B cell (primary cell): Measurements from ENCODE around the gene MRPL24. TPM values are rescaled to one million over a fixed set of nuclear protein-coding genes. Genes with fewer than 3 reads are reported as not detected.
"Not testable (repeated sequence)": the region's sequence is repeated elsewhere in the genome, so short reads cannot be mapped to it uniquely, and the experiment has no call there.

Source experiments
- ATAC-seq: fragments of 200-7000 bp; cut with Tn5 transposase; one replicate; pipeline ENCODE4 v1.10.0; 2021; ENCODE audit warnings: low read depth, mild to moderate bottlenecking, moderate number of reproducible peaks, moderate library complexity
- CTCF ChIA-PET: fragments of 350-600 bp; sonication (Branson Sonifier 250); formaldehyde crosslinking; loops from one replicate; lab custom pipeline; 2021; ENCODE audit warnings: antibody characterized with exemption, inconsistent platforms; lab: Charles Lee
- POLR2A ChIA-PET: fragments of 350-600 bp; sonication (Branson Sonifier 250); formaldehyde crosslinking; loops from one replicate; lab custom pipeline; 2021; ENCODE audit warnings: antibody characterized with exemption; lab: Charles Lee
- DNase-seq: peaks from one replicate; pipeline ENCODE4 v3.0.0; 2013
- H2AFZ ChIP-seq: 2 replicates; pipeline ENCODE4 v1.6.1; 2012; ENCODE audit warnings: mild to moderate bottlenecking, low read depth, low read length; ENCODE audit not compliant: insufficient read depth, poor library complexity, severe bottlenecking
- H3K27ac ChIP-seq, 2 donors: 1 replicate in 1 of 2; 2 replicates in 1 of 2; pipeline ENCODE4 v1.5.1; 2012 to 2013; ENCODE audit warnings: low read length in 2 of 2, mild to moderate bottlenecking in 2 of 2, moderate library complexity in 1 of 2
- H3K27me3 ChIP-seq, 4 experiments: fragments of 200-600 bp in 1 of 4; sonication (generic) in 1 of 4; replicated peaks in 1 of 4; 1 replicate in 2 of 4; 2 replicates in 2 of 4; pipeline versions ENCODE4 v1.6.1 to v1.7.0; 2013 to 2016; ENCODE audit warnings: low read length in 3 of 4, mild to moderate bottlenecking in 2 of 4, mixed read lengths in 1 of 4, moderate library complexity in 1 of 4; ENCODE audit not compliant: insufficient read depth in 4 of 4, control insufficient read depth in 3 of 4; ENCODE audit errors: control extremely low read depth in 1 of 4
- H3K36me3 ChIP-seq, 2 experiments: replicated peaks in 1 of 2; 1 replicate in 1 of 2; 2 replicates in 1 of 2; pipeline versions ENCODE4 v1.6.1 to v1.7.1; 2013; ENCODE audit warnings: low read length in 1 of 2; ENCODE audit not compliant: insufficient read depth in 2 of 2, control insufficient read depth in 1 of 2; ENCODE audit errors: control extremely low read depth in 1 of 2, extremely low read depth in 1 of 2
- H3K4me1 ChIP-seq, 2 donors: fragments of 200-600 bp in 1 of 2; sonication (generic) in 1 of 2; 1 replicate in 1 of 2; 2 replicates in 1 of 2; pipeline versions ENCODE4 v1.5.1 to v1.6.1; 2013 to 2017; ENCODE audit warnings: low read length in 2 of 2; ENCODE audit not compliant: control insufficient read depth in 2 of 2, insufficient read depth in 2 of 2
- H3K4me2 ChIP-seq: replicated peaks from 2 replicates; pipeline ENCODE3; 2012; ENCODE audit warnings: mild to moderate bottlenecking, low read depth, low read length; ENCODE audit not compliant: poor library complexity, severe bottlenecking
- H3K4me3 ChIP-seq, 5 experiments: fragments of 200-600 bp in 1 of 5; sonication (generic) in 1 of 5; 1 replicate in 3 of 5; 2 replicates in 2 of 5; pipeline versions ENCODE4 v1.5.1 to v1.7.0; 2011 to 2016; ENCODE audit warnings: low read length in 4 of 5, mild to moderate bottlenecking in 4 of 5, low read depth in 2 of 5, control low read depth in 1 of 5, moderate library complexity in 1 of 5; ENCODE audit not compliant: insufficient read depth in 1 of 5; ENCODE audit errors: control extremely low read depth in 1 of 5, extremely low read depth in 1 of 5
- H3K79me2 ChIP-seq: fragments of 200-600 bp; sonication (generic); one replicate; pipeline ENCODE4 v1.6.0; 2016; ENCODE audit warnings: low read length; ENCODE audit not compliant: control insufficient read depth, insufficient read depth
- H3K9ac ChIP-seq: fragments of 200-600 bp; sonication (generic); 2 replicates; pipeline ENCODE4 v1.6.1; 2017; ENCODE audit warnings: mild to moderate bottlenecking, low read length, moderate library complexity
- H3K9me3 ChIP-seq, 3 donors: one replicate each; pipeline versions ENCODE4 v1.6.1 to v1.7.1; 2013; ENCODE audit warnings: low read length in 2 of 3; ENCODE audit not compliant: control insufficient read depth in 2 of 3, insufficient read depth in 1 of 3; ENCODE audit errors: control extremely low read depth in 1 of 3
- H4K20me1 ChIP-seq: 2 replicates; pipeline ENCODE4 v1.6.0; 2012; ENCODE audit warnings: mild to moderate bottlenecking, low read length; ENCODE audit not compliant: insufficient read depth, control insufficient read depth, poor library complexity, severe bottlenecking
- H3K27ac Mint-ChIP-seq: one replicate; pipeline ENCODE4 v1.8.0; 2021; ENCODE audit warnings: mixed read lengths
- H3K27me3 Mint-ChIP-seq: one replicate; pipeline ENCODE4 v1.8.0; 2021; ENCODE audit warnings: mixed read lengths
- H3K4me1 Mint-ChIP-seq: one replicate; pipeline ENCODE4 v1.8.0; 2021; ENCODE audit warnings: mixed read lengths
- H3K4me3 Mint-ChIP-seq: one replicate; pipeline ENCODE4 v1.8.0; 2021; ENCODE audit warnings: mixed read lengths
- H3K9me3 Mint-ChIP-seq: one replicate; pipeline ENCODE4 v1.8.0; 2022; ENCODE audit warnings: mixed read lengths; ENCODE audit not compliant: insufficient read depth
- EZH2 ChIP-seq: IDR thresholded peaks from 2 replicates; pipeline ENCODE4 v1.6.1; 2012; ENCODE audit warnings: borderline replicate concordance, low read depth, mild to moderate bottlenecking, moderate library complexity, low read length; ENCODE audit not compliant: insufficient read depth, poor library complexity, severe bottlenecking
- WGBS: methylation state at CpG from one replicate; pipeline ENCODE4 v1.1.5; 2013; ENCODE audit warnings: missing lambda C conversion rate; ENCODE audit not compliant: insufficient coverage; 5-methylcytosine and 5-hydroxymethylcytosine counted together
- intact Hi-C: fragments of 100-400 bp; cut with micrococcal nuclease; formaldehyde crosslinking; loops from one replicate; pipeline ENCODE4 v1.10.0; 2022
- polyA plus RNA-seq: library from polyadenylated mRNA; depleted of rRNA; stranded (reverse); fragments of >200 nt; gene quantifications from 2 replicates; pipeline ENCODE4 v1.2.3, GENCODE V29; 2012
- total RNA-seq, 2 donors: library from RNA; stranded (reverse); fragments of 120-200 nt in 1 of 2; gene quantifications; 1 replicate in 1 of 2; 2 replicates in 1 of 2; pipeline versions ENCODE4 v1.2.3 to v1.2.4, GENCODE V29; 2013 to 2022
- TF ChIP-seq, protein P1 (sequence below): fragments of 200-600 bp; IDR thresholded peaks from one replicate; pipeline ENCODE4 v1.8.0; 2022; ENCODE audit warnings: antibody characterized with exemption, mild to moderate bottlenecking

MRPL24 gene
- total and polyA plus RNA-seq, 2 donors (not counting 1 experiment from before 2014, with no cell fraction given) = 34.6 to 39.4 TPM

DNA sequence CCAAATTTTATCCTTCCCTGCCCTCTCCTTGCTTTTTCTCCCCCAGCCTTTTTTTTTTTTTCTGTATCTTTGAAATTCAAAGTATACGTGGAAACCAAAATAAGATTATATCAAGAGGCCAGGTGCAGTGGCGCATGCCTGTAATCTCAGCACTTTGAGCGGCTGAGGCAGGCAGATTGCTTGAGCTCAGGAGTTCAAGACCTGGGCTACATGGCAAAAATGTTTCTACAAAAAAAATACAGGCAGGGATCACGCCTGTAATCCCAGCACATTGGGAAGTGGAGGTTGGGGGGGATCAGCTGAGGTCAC is 19.9 kb upstream of the MRPL24 start:
- H3K9me3 ChIP-seq = no peaks in the 10 kb centered on the region
- H3K27ac ChIP-seq = no peak overlapping the region
- no peak overlapping the region for H3K4me2 ChIP-seq
- WGBS = 97% methylated on average over 3 of the region's 4 CpGs
- ChIA-PET POLR2A (interaction anchor here (1.2 kb wide), 1 partner anchor 9 kb away, joined by 8 read pairs; the partner anchor contains the start of gene HDGF), CTCF (interaction anchor here (1.4 kb wide), 1 partner anchor 35 kb away, joined by 4 read pairs; no protein-coding TSS in a partner anchor)
- H3K4me3 Mint-ChIP-seq = no peak overlapping the region
- H2AFZ ChIP-seq = no peak overlapping the region
- no peaks in the 10 kb centered on the region for H3K4me1 ChIP-seq
- TF ChIP-seq, protein P1, sequence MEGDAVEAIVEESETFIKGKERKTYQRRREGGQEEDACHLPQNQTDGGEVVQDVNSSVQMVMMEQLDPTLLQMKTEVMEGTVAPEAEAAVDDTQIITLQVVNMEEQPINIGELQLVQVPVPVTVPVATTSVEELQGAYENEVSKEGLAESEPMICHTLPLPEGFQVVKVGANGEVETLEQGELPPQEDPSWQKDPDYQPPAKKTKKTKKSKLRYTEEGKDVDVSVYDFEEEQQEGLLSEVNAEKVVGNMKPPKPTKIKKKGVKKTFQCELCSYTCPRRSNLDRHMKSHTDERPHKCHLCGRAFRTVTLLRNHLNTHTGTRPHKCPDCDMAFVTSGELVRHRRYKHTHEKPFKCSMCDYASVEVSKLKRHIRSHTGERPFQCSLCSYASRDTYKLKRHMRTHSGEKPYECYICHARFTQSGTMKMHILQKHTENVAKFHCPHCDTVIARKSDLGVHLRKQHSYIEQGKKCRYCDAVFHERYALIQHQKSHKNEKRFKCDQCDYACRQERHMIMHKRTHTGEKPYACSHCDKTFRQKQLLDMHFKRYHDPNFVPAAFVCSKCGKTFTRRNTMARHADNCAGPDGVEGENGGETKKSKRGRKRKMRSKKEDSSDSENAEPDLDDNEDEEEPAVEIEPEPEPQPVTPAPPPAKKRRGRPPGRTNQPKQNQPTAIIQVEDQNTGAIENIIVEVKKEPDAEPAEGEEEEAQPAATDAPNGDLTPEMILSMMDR = no peak
- no peak for TF ChIP-seq EZH2
- no peak overlapping the region for H3K4me3 ChIP-seq
- DNase-seq = no peak
- intact Hi-C loops = no loop called here
- H3K27me3 ChIP-seq = no peaks in the 10 kb centered on the region
- no peak overlapping the region for H3K9ac ChIP-seq
- no peaks in the 10 kb centered on the region for H4K20me1 ChIP-seq
- no peak overlapping the region for H3K27ac Mint-ChIP-seq
- H3K9me3 Mint-ChIP-seq = no peaks in the 10 kb centered on the region
- H3K4me1 Mint-ChIP-seq = peaks cover under 1% of the 10 kb centered on the region
- no peak for ATAC-seq
- no peaks in the 10 kb centered on the region for H3K27me3 Mint-ChIP-seq
- H3K36me3 ChIP-seq = no peaks in the 10 kb centered on the region
- H3K79me2 ChIP-seq = no peaks in the 10 kb centered on the region

DNA sequence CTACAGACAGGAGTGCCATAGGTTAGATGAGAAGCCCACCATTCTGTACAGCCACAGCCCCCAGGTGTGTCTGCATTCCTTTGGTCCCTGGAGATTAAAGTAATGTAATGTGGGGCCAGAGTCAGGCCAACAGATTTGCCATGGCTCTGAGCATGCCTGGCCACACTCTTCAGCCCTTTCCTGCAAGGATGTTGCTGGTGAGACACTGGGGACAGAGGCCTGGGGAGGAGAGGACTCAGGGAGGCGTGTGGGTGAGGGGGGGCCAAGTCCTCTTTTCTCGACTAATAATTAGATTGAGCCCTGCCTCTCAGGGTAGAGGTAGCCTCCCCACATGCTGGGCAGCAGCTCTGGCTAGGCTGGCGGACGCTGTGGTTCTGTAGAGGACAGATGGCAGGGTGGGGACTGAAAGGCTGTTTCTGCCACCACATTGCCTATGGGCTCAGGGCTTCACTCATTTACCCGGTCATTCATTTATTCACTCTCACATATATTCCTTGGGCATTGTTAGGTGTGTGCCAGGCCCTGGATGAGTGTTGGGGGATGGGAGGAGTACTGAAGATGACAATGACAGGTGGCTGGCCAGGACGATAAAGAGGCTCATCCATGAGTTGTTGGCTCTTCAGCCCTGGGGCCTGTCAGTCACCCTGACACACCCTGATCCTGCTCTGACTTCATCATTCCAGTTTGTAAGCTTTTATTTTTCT is 19.4 kb upstream of the MRPL24 start:
- no peaks in the 10 kb centered on the region for H4K20me1 ChIP-seq
- no peak overlapping the region for H3K4me2 ChIP-seq
- no peaks in the 10 kb centered on the region for H3K27me3 Mint-ChIP-seq
- H3K9ac ChIP-seq = no peak overlapping the region
- H3K79me2 ChIP-seq = no peaks in the 10 kb centered on the region
- CTCF ChIA-PET = interaction anchor here (1.4 kb wide), 1 partner anchor 34 kb away, joined by 4 read pairs; no protein-coding TSS in a partner anchor
- H3K27ac ChIP-seq = no peak overlapping the region
- TF ChIP-seq EZH2 = no peak
- TF ChIP-seq, protein P1 = no peak
- intact Hi-C loops = no loop called here
- H3K27me3 ChIP-seq = no peaks in the 10 kb centered on the region
- H3K36me3 ChIP-seq = no peaks in the 10 kb centered on the region
- H3K27ac Mint-ChIP-seq = no peak overlapping the region
- peaks cover 6% of the 10 kb centered on the region for H3K4me1 Mint-ChIP-seq
- no peaks in the 10 kb centered on the region for H3K9me3 Mint-ChIP-seq
- no peak overlapping the region for H3K4me3 Mint-ChIP-seq
- WGBS = 90% methylated on average over 2 of the region's 6 CpGs
- DNase-seq (no peak), ATAC-seq (no peak)
- H3K4me1 ChIP-seq = peaks cover 0 to 5% of the 10 kb centered on the region in 2 donors
- POLR2A ChIA-PET = interaction anchor here (1.2 kb wide), 1 partner anchor 9 kb away, joined by 8 read pairs; the partner anchor contains the start of gene HDGF
- no peaks in the 10 kb centered on the region for H3K9me3 ChIP-seq
- no peak overlapping the region for H3K4me3 ChIP-seq
- H2AFZ ChIP-seq = no peak overlapping the region

DNA sequence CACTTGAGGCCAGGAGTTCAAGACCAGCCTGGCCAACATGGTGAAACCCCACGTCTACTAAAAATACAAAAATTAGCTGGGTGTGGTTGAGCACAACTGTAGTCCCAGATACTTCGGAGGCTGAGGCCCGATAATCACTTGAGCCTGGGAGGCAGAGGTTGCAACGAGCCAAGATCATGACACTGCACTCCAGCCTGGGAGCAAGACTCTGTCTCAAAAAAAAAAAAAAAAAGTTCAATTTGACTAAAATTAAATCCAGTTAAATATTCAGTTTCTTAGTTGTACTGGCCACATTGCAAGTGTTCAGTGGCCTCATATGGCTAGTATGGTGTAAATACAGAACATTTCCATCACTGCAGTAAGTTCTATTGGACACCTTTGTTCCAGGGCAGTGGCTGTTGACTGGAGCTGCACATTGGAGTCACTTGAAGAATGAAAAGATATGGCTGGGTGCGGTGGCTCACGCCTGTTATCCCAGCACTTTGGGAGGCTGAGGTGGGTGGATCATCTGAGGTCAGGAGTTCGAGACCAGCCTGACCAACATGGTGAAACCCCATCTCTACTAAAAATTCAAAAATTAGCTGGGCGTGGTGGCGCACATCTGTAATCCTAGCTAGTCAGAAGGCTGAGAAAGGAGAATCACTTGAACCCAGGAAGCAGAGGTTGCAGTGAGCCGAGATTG is 16.8 kb upstream of the MRPL24 start:
- WGBS = 94% methylated on average over 8 of the region's 10 CpGs
- not testable (repeated sequence) for H3K9ac ChIP-seq

More for the DNA sequence above, 16.8 kb upstream of the MRPL24 start:
- H3K27ac Mint-ChIP-seq, H3K4me3 ChIP-seq, H3K9me3 Mint-ChIP-seq, intact Hi-C loops, H3K4me3 Mint-ChIP-seq, H3K36me3 ChIP-seq, H3K27me3 Mint-ChIP-seq, H4K20me1 ChIP-seq, H3K4me2 ChIP-seq, H3K27me3 ChIP-seq, ATAC-seq, H3K79me2 ChIP-seq, DNase-seq, H2AFZ ChIP-seq, H3K27ac ChIP-seq, H3K9me3 ChIP-seq: not testable (repeated sequence)
- peaks cover 22% of the 10 kb centered on the region for H3K4me1 Mint-ChIP-seq
- peaks cover 5 to 19% of the 10 kb centered on the region in 2 donors for H3K4me1 ChIP-seq
- CTCF ChIA-PET = interaction anchor here (1.2 kb wide), 1 partner anchor 30 kb away, joined by 3 read pairs; no protein-coding TSS in a partner anchor
- POLR2A ChIA-PET = interaction anchor here (0.7 kb wide), 1 partner anchor 8 kb away, joined by 5 read pairs; no protein-coding TSS in a partner anchor
